HUES48 (cell line): ENCODE results near the gene ADM2.

Experiments
- H3K27ac ChIP-seq: one replicate; pipeline ENCODE4 v1.7.0; 2013; ENCODE audit warnings: low read depth, low read length, inconsistent platforms
- H3K27me3 ChIP-seq: 2 replicates; pipeline ENCODE4 v1.6.1; 2013; ENCODE audit warnings: mild to moderate bottlenecking, low read length; ENCODE audit not compliant: control insufficient read depth, insufficient read depth
- H3K36me3 ChIP-seq: 2 replicates; pipeline ENCODE4 v1.6.1; 2013; ENCODE audit warnings: low read length; ENCODE audit not compliant: control insufficient read depth, insufficient read depth
- H3K4me1 ChIP-seq: 2 replicates; pipeline ENCODE4 v1.6.1; 2013; ENCODE audit warnings: mild to moderate bottlenecking, low read length; ENCODE audit not compliant: control insufficient read depth, insufficient read depth
- H3K4me3 ChIP-seq: 2 replicates; pipeline ENCODE4 v1.5.1; 2013; ENCODE audit warnings: mild to moderate bottlenecking, low read depth, low read length
- H3K9ac ChIP-seq: 2 replicates; pipeline ENCODE4 v1.6.1; 2013; ENCODE audit warnings: mild to moderate bottlenecking, low read depth, low read length, moderate library complexity
- H3K9me3 ChIP-seq: 2 replicates; pipeline ENCODE4 v1.6.1; 2013; ENCODE audit warnings: low read length; ENCODE audit not compliant: control insufficient read depth, insufficient read depth

ADM2 gene

DNA sequence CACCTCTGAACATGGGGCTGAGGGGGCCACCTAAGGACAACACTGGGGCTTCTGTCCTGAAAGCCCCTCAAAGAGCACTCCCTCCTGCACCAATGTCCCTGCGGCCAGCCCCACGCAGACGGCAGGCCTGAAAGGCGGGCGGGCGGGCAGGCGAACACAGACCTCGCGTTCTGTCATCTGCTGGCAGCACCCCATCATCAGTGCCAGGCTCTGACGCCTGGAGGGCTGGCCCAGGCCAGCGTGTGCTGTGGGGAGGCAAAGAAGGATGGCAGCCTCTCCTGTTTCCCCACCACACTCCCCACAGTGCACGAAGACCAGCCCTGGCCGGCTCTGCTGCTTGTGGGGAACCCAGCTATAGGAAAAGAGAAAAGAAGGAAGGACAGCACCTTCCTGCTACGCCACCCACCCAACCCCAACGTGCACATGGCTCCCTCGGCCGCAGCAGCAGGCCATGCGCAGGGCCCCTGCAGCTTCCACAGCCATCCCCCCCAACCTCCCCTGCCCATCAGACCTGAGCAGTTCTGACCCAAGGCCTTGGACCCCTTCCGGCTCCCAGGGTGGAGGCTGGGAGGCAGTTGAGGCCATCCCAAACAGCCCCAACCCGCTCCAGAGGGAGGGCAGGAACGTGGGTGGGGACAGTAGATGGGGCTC is 10.0 kb upstream of the ADM2 start:
- H3K27ac ChIP-seq = no peak overlapping the region
- H3K9ac ChIP-seq = no peak overlapping the region
- no peak overlapping the region for H3K4me3 ChIP-seq
- H3K4me1 ChIP-seq = peaks cover 15% of the 10 kb centered on the region
- H3K9me3 ChIP-seq = no peaks in the 10 kb centered on the region
- peaks cover 12% of the 10 kb centered on the region for H3K36me3 ChIP-seq
- no peaks in the 10 kb centered on the region for H3K27me3 ChIP-seq

DNA sequence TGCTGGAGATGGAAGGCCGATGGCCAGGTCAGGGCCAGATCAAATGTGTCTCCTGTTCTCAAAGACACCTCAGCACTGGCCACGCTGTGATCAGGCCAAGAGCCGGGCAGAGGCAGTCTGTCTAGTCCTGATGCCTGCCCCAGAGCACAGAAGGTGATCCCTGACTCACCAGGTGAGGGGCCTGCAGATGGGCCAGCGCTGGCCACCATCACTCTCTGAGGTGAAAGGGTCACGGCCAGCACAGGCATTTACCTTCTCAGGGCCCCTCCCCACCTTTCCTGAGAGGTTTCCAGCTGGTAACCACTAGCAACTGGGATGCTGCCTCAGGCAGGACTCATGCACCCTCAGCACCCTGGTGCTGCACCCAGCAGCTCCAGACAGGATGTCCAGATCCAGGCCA is 9.4 kb upstream of the ADM2 start:
- Histone ChIP-seq H3K36me3 (peaks cover 5% of the 10 kb centered on the region), H3K9me3 (no peaks in the 10 kb centered on the region), H3K27me3 (no peaks in the 10 kb centered on the region), H3K9ac (no peak overlapping the region), H3K4me1 (peaks cover 15% of the 10 kb centered on the region), H3K27ac (no peak overlapping the region), H3K4me3 (no peak overlapping the region)

DNA sequence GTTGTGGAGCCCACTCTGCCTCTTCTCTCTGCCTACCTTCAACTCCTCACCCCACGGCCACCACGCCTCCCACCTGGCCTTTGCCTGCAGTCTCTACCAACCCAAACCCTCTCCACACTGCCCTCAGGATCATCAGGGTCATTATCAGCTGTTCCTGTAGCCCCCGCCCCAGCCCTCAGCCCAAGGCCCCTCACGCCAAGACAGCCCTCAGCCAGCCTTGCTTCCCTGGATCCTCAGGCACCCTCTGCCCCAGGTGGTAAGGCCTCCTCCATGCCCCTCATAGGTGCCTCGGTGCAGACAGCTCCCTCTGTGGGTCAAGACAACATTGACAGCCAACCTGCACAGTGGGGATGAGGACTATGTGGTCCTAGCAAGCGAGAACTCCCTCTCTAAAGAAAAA is 8.3 kb upstream of the ADM2 start:
- Histone ChIP-seq H3K4me1 (peaks cover 15% of the 10 kb centered on the region), H3K4me3 (0 out of 2 replicates have a peak overlapping the region, but pooled peaks have one; percentile 75), H3K27ac (no peak overlapping the region)

GRCh38 chr22:50473855-50474671 is 7.3 kb upstream of the ADM2 start:
- H3K27me3 ChIP-seq = no peaks in the 10 kb centered on the region
- H3K9ac ChIP-seq = peak overlapping the region; percentile 51; the same call in 1 of the 2 replicates
- peaks cover 15% of the 10 kb centered on the region for H3K4me1 ChIP-seq
- peak overlapping the region; percentile 75 for H3K4me3 ChIP-seq
- H3K9me3 ChIP-seq = no peaks in the 10 kb centered on the region
- H3K27ac ChIP-seq = no peak overlapping the region
- no peaks in the 10 kb centered on the region for H3K36me3 ChIP-seq

More for the DNA sequence above, 8.3 kb upstream of the ADM2 start:
- no peaks in the 10 kb centered on the region for H3K36me3 ChIP-seq
- H3K9ac ChIP-seq = no peak overlapping the region
- H3K9me3 ChIP-seq = no peaks in the 10 kb centered on the region
- no peaks in the 10 kb centered on the region for H3K27me3 ChIP-seq

DNA sequence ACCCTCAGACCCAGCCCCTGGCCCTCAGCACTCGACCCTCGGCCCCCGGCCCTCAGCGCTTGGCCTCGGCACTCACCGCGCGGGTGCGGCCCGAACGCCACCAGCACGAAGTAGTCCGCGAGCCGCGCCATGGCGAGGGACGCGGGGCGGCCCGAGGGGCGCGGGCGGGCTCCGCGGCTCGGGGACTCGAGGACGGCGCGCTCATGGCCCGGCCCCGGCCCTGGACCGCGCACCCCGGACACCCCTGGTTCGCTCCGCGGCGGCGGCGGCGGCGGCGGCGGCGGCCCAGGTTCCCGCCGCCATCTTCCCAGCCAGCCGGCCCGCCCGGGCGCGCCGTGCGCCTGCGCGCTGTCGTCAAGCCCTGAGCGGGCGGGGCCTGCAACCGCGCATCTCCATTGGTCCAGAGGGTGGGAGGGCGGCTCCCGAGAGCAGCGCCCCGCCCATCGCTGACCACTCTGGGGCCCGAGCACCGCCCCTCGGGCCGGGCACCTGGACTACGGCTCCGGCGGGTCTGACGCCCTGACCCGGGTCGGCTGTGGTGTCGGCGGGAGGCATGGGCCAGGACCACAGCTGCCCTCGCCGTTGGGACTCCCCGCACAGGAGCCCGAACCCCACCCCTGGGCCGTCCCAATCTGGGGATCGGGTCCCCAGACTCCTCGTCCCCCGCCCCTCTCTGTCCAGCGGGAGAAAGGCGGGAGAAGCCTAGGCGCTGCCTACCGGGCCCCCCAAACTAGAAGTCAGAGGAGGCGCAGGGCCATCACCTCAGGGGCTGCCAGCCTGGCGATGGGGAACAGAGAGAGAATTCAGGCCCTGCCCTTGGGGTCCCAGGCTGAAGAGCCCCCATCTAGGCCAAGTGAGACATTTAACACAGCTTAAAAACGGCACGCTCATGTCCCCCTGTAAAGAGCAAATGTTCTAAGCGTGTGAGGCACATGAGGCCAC is 6.4 kb upstream of the ADM2 start, which contains the start of gene SBF1:
Gene SBF1, minus strand, starts transcription at position 326 of the 942 bp plus-strand sequence. Its CDS starts 195 bp downstream, at position 131.
- Histone ChIP-seq H3K4me3 (peak within 1 kb of the TSS; percentile 75), H3K36me3 (no peaks in the 10 kb centered on the region), H3K27me3 (peaks cover 6% of the 10 kb centered on the region), H3K9me3 (no peaks in the 10 kb centered on the region), H3K9ac (peak within 1 kb of the TSS; percentile 51; the same call in 1 of the 2 replicates), H3K27ac (peak within 1 kb of the TSS; percentile 20), H3K4me1 (peaks cover 14% of the 10 kb centered on the region)

- Histone ChIP-seq H3K27ac (no peak overlapping the region), H3K4me3 (peak overlapping the region; percentile 75; the same call in 1 of the 2 replicates), H3K9me3 (no peaks in the 10 kb centered on the region), H3K27me3 (peaks cover 13% of the 10 kb centered on the region), H3K9ac (no peak overlapping the region), H3K4me1 (peaks cover 9% of the 10 kb centered on the region), H3K36me3 (no peaks in the 10 kb centered on the region)
These were observed 5.7 kb upstream of the ADM2 start for GRCh38 chr22:50475652-50476002.

- Histone ChIP-seq H3K36me3 (no peaks in the 10 kb centered on the region), H3K27ac (no peak overlapping the region), H3K4me1 (peaks cover 9% of the 10 kb centered on the region), H3K9me3 (no peaks in the 10 kb centered on the region), H3K4me3 (no peak overlapping the region), H3K27me3 (peaks cover 18% of the 10 kb centered on the region), H3K9ac (no peak overlapping the region)
These were observed 4.5 kb upstream of the ADM2 start for GRCh38 chr22:50476868-50477267.

GRCh38 chr22:50477923-50478322 is 3.4 kb upstream of the ADM2 start:
- Histone ChIP-seq H3K9ac (no peak overlapping the region), H3K4me3 (no peak overlapping the region), H3K9me3 (no peaks in the 10 kb centered on the region), H3K4me1 (peaks cover 9% of the 10 kb centered on the region), H3K27ac (no peak overlapping the region), H3K36me3 (no peaks in the 10 kb centered on the region), H3K27me3 (peaks cover 18% of the 10 kb centered on the region)

DNA sequence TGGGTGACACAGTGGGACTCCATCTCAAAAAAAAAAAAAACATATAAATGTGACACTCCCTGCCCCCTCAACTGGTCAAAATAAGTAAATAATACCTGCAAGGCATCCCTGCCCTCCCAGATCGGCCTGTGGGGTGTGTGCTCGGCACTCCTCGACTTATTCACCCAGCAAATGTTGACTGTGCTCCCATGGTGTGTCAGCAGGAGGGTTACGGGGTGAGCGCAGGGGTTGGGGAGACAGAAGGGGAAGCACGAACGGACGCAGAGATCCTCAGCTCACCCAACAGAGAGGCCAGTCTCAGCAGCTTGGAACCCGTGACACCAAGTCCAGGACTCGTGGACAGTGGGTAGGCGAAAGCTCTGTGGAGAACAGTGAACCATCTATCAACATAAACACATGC is 1.6 kb upstream of the ADM2 start:
- Histone ChIP-seq H3K4me1 (peaks cover 4% of the 10 kb centered on the region; the same call in 1 of the 2 replicates), H3K27ac (no peak overlapping the region), H3K36me3 (no peaks in the 10 kb centered on the region), H3K9me3 (no peaks in the 10 kb centered on the region), H3K27me3 (peaks cover 18% of the 10 kb centered on the region), H3K9ac (no peak overlapping the region), H3K4me3 (no peak overlapping the region)

DNA sequence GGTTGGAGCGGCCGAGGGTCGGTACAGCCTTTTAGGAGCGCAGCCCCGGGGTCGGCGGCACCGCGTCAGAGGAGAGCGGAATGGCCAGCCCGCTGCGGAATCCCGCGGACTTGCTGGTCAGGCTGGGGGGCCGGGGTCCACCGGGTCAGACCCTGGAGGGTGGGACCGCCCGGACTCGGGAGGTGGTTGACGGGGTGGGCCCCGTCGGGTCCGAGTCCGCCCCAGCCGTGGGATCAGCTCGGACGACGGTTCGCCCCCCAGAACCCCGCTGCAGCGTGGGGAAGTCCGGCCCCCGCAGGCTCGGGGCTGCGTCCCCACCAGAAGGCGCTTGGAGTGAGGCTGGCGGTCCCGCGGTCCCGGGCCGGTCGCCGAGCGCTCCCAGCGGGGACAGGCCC is 301 bp upstream of the ADM2 start:
- H3K4me3 ChIP-seq = peak overlapping the region; percentile 77
- peaks cover 18% of the 10 kb centered on the region for H3K27me3 ChIP-seq
- H3K9ac ChIP-seq = peak overlapping the region; percentile 54; the same call in 1 of the 2 replicates
- no peaks in the 10 kb centered on the region for H3K36me3 ChIP-seq
- H3K4me1 ChIP-seq = no peaks in the 10 kb centered on the region; the same call in 1 of the 2 replicates
- H3K27ac ChIP-seq = no peak overlapping the region
- H3K9me3 ChIP-seq = no peaks in the 10 kb centered on the region
